CD4-positive, alpha-beta T cell treated with Interleukin-17A for 4 hours (primary cell): ENCODE data around the gene ARHGAP45.
A peak's percentile ranks its signal among the peaks of the same experiment; 100 is the strongest.
"Not testable (repeated sequence)": the region's sequence is repeated elsewhere in the genome, so short reads cannot be mapped to it uniquely, and the experiment has no call there.

Experiments used
- DNase-seq: peaks from one replicate; pipeline ENCODE4 v3.0.0-alpha.2; 2020; ENCODE audit warnings: mixed read lengths

Gene ARHGAP45

DNA sequence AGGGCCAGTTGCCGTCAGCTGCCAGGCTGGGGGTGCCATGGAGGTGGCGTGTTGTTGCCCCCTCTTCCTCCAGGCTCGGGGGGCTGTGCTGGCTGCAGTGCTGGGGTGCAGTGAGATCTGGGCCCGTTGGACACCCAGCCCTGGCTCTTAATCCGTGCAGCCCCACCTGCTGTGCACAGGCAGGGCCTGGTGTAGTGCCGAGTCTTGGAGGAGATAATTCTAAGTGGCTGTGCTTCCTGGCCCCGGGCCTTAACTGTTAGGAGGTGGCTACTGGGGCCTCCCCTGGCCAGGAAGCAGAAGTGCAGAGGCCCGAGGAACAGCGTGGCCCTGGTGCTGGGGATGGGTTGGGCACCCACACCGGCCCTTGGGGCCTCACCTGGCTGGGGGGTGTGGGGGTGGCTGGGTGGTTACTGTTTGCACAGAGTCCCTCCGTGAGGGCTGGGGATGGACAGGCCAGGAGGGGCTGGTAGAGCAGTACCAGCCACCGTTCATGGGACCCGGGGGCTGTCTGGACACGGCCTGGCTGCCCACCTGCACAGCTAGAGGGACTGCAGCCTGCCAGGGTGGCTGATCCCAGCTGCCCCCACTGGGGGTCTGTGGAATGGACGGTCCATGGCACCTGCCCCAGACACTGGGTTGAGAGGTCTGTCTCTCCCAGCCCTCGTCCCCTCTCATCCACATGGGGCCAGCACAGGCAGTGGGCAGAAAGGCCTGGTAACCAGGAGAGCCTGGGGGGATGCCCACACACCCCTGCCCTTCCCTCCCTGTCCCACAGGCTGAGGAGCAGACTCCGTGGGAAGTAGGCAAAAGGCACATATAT lies 40.1 kb downstream of the ARHGAP45 start:
- no peak for DNase-seq

DNA sequence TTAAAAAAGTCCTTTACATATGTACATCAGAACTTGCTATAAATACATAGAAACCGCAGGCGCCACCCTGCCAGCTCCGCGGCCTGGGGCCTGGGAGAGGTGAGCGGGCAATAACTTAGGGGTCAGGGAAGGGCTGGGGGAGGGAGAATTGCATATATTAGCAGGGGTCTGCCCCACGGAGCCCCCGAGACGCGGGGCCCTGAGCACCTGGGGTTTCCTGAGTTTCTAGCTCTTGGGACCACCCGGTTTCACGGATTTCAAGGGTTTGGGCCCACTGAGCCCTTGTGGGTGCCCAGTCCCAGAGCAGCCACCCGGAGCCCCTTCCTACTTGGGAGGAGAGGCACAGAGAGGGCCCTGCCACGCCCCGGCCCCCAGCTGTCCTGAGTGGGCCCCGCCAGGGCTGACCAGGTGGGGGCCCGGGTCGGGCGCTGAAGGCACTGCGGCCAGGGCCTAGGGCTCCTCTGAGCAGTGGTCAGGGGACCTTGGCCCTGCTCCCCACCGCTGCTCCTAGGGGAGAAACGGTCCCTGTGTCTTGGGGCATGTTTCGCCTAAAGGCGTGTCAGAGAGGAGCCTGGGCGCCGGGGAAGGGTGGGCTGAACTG lies 40.8 kb downstream of the ARHGAP45 start:
- DNase-seq = no peak

DNA sequence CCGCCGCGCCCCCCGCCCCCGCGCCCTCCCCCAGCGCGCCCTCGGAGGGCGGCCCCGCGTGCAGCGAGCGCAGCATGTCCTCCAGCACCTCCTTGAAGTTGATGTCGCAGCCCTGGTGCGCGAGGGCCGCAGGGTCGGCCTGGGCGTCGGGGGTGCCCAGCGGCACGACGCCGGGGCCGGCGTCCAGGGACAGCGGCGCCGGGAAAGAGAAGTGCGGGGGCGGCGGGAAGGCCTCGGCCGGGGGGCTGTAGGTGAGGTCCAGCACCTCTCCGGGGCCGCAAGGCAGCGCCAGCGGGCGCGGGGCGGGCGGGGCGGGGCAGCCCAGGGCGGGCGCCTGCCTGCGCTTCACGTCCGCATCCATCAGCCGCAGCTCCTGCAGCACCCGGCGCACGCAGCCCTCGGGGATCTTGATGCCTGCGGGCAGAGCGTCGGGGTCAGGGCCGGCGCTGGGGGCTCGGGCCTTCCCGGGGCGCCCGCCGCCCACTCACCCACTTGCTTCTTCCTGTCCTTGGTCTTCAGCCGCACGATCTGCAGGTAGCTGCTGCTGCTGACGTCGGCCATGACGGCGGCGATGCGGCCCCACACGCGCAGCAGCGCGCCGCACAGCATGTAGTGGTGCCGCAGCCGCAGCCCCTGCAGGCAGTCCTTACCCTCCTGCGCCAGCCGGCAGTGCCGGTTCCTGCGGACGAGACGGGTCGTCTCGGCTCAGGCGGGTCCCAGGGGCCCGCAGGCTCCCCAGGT lies 41.5 kb downstream of the ARHGAP45 start:
- DNase-seq = no peak

DNA sequence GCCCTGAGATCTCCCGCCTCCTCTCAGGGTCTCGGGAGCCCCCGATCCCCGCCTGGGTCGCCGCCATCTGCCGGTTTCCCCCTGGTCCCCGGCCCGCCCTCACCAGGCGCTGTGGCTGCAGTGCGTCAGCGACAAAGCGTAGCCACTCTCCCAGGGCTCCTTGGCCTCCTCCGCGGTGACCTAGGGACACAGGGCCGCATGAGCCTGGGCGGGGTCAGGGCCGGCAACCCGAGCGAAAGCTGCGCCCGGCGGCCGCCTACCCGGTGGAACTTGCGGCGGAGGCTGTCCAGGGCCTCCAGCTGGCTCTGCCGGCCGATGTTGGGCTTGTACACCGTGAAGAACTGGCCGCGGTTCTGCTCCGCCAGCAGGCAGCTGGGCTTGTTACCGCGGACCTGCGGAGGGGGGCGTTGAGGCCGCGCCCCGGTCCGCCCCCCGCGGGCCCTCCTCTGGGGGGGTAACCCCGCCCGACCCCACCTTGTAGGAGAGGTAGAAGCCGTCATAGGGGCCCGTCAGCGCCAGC lies 42.1 kb downstream of the ARHGAP45 start:
- DNase-seq = no peak

DNA sequence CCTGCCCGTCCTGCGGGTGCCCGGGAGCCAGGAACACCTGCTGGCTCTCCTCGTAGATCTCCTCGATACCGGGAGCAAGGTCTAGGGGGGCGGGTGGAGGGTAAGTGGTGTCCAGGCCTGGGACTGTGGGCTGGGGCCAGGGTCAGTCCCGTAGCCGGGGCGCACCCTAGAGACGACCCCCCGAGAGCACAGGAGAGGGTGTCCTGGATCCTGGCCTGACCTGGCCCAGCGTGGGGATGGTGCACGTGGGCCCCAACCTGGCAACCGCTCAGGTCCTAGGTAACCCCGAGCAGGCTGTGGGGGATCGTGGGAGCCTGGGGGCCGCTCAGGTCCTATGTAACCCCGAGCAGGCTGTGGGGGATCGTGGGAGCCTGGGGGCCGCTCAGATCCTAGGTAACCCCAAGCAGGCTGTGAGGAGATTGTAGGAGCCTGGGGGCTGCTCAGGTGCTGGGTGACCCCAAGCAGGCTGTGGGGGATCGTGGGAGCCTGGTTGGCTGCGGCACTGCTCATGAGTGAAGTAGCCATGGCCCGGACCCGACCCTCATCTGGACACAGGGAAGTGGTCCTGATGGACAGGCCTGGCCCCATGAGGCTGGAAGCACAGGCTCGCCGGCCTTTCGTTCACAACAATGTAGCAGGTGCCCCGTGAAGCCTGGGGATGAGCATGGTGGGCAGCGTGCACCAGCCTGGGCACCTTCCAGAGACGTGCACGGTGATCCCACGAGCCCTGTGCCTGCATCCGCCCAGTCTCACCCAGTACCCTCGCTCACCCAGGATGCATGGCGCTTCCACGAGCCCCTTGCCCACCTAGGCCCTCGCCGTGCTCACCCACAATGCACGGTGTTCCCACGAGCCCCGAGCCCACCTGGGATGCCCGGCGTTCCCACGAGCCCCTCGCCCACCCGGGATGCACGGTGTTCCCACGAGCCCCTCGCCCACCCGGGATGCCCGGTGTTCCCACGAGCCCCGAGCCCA lies 43.0 kb downstream of the ARHGAP45 start:
- DNase-seq = no peak

DNA sequence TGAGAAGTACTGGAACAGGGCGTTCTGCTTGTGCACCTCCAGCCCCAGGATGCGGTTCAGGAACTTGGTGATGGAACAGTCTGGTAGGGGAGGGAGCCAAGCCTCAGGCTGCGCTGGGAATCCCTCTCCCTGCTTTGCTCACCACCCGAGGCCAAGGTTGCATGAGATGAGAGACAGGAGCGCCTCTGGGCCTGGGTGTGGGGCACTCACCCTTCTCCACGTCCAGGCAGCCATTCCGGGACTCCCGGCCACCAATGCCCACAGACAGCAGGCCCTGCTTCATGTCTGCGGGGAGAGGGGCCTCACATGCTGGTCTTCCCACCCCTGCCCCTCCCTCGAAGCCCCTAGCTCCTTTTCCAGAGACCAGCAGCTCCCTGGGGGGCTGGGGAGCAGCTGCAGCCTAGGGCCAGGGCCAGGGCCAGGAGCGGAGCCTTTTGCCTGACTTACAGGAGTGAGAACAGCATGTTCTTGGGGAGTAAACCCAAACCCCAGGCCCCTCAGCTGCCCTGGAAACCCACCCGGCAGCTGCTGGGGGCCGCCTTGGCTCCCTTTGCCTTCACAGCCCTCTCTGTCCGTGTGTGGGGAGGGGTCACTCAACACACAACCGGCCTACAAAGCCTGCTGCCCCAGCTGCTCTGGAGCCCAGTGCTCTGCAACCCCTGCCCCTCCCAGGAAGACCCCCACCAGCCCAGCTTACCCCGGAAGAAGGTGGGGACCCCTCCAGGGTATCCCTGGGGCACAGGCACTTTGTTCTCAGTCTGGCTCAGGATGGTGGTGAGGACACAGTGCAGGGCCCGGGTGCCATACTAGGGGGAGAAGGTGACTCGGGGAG lies 44.1 kb downstream of the ARHGAP45 start:
- DNase-seq = no peak

DNA sequence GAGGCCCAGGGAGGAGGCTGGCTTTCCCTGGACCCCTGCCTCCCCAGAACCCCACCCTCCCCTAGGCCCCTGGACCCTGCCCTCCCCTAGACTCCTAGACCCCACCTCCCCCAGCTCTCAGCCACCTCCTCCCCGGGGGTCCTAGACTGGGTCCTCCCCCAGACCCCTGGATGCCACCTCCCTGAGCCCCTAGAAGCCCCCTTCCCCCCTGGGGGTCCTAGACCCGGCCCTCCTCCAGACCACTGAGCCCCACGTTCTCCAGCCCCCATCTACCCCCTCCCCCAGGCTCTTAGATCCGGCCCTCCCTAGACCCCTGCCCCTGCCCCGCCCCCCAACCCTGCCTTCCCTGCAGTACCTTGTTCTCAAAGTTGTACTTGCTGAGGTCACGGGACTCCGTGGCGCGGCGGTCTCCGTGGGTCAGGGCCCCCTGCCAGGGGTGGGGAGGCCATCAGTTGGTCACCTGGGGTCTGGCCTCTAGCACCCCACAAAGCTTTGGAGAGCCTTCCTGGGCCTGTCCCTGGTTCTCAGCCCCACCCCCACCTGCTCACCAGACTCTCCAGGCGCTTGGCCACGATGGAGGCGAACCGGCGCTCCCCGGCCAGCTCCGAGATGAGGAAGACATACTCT lies 44.8 kb downstream of the ARHGAP45 start:
- no peak for DNase-seq

DNA sequence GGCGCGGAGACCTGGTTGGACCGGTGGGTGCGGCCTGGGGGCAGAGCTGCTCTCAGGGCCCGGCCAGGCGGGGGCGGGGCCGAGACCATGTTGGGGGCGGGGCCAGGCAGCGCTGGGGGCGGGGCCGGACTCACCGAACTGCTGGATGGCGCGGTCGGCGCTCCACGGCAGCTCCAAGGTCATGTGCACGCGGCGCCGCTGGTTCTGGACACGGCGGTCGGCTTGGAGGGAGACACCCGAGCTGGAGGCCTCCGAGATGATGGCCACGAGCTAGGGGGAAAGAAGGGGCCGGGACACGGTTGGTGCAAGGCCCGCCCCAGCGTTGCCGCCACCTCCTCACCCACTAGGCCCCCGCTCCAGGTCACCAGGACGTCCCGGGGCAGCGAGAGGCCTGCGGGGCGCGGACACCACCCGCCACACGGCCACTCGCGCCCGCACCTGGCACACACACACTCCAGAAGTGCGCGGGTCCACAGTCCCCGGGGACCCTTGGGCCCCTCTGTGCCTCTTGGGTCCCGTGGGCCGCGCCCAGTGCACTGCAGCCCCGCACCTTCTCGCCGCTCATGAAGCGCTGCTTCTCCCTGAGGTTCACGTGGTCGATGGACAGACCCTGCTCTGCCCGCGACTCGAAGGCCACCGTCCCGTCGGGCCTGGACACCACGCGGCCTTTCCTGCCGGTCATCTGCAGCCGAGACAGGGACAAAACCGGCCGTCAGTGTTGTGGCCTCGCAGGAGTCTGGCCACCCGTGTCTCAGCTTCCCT lies 45.5 kb downstream of the ARHGAP45 start:
- DNase-seq = no peak

DNA sequence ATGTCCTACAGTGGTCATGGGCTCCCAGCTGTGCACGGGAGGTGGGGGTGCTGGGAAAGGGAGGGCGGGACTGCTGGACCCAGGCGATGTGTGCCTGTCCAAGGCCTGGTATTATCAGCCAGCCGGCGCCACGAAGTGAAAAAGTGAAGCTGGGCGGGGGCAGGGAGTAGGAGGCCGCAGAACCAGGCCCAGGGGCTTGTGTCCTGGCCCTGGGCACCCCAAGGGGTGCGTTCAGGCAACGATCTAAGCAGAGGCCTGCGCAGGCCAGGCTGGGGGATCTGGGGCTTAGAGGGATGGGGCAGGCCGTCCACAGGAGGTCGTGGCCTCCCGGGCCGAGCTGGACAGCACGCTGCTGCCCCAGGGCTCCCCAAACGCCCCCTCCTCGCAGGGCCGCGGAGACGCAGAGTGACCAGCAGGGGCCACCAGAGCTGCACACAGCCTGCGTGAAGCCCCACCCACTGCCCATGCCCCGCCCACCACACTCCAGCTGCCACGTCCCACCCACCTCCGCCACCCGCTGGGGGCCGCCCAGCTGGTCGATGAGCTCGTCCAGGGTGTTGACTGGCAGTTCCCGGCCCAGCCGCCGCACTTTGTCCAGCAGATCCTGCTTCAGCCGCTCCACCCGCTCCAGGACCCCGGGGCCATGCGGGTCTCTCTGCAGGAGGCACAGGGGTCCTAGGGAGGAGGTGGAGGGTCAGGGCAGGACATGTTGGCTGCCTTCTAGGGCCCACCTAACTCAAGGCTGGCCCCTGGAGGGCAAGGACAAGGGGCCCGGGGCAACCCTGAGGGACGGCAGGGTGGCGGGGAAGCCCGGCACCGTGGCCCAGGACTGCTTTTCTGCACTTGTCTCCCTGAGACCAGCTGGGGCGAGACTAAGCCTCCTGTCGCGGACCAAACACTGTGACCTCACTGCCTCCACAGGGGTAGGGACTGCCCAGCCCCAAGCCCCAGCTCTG lies 46.3 kb downstream of the ARHGAP45 start:
- DNase-seq = peak; percentile 95

DNA sequence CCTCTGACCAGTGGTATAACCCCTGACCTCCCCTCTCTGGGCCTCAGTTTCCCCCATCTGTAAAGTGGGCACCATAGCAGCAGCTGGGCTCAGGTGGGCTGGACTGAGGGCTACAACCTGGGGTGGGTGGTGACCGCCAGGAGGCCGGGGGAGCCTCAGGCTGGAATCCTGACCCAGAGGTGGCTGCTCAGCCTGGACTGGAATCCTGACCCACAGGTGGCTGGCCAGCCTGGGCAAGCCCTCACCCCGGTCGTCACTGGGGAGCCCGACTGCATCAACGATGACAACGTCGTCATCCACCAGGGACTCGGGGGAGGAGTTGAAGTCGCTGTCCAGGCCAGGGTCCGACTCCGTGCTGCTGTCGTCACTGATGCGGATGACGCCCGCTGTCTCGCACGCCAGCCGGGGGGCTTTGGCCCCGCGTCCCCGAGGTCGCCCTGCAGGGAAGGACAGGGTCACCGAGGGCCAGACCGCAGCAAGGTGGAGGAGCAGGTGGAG lies 47.1 kb downstream of the ARHGAP45 start:
- DNase-seq = no peak

DNA sequence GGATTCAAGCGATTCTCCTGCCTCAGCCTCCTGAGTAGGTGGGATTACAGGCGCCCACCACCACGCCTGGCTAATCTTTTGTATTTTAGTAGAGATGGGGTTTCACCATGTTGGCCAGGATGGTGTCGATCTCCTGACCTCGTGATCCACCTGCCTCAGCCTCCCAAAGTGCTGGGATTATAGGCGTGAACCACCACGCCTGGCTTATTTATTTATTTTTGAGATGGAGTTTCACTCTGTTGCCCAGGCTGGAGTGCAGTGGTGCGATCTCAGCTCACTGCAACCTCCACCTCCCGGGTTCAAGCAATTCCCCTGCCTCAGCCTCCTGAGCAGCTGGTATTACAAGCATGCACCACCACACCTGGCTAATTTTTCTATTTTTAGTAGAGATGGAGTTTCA lies 47.8 kb downstream of the ARHGAP45 start:
- DNase-seq = not testable (repeated sequence)

DNA sequence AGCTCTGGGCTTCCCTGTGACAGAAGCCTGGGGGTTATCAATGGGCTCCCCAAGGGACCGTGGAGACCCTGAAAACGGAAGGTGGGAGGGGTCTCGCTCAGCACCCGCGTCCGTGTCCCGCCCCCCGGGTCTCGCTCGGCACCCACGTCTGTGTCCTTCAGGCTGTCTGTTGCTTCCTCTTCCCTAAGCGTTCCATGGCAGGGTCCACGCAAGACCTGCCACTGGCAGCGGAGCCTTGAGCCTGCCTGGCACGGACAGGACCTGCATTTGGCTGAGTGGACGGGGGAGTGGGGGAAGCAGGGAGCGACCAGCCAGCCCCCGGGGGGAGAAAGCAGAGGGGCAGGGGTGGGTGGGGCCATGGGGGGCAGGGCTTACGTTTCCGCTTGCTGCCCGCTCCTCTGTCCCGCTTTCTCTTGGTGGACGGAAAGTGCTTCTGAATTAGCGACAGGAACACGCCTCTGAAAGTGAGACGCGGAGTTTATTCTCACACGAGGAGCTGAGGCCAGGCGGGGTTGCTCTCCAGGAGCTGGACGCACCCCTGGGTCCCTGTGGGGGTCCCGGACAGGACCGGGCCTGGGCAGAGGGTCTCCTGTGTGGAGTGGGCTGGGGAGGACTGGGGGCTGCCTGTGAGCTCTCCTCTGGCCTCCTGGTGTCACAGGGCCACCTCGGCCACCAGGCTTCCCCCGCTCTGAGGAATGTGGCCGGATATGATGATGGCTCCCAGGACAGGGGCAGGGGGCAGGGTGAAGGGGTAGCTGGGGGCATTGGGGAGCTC lies 48.9 kb downstream of the ARHGAP45 start:
- DNase-seq = no peak

DNA sequence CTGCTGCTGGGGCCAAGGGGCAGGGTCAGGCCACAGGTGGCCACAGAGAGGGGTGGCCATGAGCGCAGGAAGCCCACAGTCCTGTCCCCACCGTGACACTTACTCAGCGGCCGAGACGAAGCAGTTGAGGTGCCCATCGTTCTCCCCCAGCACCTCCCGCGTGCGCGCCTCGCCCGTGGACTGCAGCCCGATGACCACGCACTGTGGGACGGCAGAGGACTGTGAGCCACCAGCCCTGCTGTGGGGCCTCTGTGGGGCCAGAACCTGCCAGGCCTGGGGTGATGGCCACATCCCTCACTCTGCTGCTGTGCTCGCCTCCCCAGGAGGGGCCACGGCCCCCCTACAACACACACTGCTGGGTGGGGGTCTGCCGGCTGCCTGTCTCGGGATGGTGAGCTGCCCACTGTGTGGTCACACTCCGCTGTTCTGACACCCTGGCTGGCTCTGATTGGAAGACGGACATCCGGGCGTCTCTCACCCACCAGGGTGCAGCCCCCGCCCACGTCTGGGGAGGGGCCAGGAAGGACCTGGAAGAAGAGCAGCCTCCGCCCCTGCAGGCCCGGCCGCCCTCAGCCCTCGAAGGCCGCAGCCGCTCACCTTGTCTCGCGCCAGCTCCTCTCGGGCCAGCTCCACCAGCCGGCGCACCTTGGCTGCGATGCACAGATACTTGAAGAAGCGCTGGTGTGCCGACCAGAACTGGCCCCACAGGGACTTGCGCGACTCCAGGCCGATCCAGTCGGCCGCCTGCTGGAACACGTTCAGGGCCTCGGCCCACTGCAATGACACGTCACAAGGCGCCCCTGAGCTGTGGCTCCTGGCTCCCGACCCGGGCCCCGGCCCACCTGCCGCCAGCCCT lies 50.0 kb downstream of the ARHGAP45 start:
- no peak for DNase-seq

DNA sequence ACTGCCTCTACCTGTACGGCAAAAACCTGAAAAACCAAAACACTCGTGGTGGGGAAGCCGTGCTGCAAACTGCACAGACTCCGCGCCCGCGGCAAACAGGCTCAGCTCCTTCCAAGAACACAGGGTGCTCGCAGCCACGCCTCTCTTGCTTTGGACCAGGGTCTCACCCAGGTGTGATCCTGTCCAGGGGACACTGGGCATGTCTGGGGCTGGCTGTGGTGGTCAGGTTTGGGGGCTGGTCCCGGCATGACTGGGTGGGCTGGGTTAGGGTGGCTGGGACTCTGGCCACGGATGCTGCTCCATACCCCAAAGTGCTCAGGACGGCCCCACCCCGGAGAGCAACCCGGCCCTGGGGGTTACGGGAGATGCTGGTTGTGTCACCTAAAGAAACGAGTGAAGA lies 50.7 kb downstream of the ARHGAP45 start:
- DNase-seq = no peak

DNA sequence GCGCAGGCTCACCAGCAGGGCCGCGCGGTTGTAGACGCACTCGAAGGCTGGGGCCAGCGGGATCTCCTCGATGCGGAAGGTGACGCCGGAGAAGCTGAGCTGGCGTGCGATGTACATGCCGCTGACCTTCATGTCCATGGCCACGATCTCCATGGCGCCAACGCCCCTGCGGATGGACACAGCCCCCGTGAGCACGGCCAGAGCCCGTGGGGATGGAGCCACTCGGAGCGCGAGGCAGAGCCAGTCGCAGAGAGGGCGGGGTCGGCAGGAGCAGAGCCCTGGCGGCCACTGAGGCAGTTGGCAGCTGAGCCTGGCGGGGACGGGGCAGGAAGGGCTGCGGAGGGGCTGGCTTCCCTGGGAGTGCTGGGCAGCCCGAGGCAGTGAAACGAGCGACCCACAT lies 52.0 kb downstream of the ARHGAP45 start:
- DNase-seq = no peak

DNA sequence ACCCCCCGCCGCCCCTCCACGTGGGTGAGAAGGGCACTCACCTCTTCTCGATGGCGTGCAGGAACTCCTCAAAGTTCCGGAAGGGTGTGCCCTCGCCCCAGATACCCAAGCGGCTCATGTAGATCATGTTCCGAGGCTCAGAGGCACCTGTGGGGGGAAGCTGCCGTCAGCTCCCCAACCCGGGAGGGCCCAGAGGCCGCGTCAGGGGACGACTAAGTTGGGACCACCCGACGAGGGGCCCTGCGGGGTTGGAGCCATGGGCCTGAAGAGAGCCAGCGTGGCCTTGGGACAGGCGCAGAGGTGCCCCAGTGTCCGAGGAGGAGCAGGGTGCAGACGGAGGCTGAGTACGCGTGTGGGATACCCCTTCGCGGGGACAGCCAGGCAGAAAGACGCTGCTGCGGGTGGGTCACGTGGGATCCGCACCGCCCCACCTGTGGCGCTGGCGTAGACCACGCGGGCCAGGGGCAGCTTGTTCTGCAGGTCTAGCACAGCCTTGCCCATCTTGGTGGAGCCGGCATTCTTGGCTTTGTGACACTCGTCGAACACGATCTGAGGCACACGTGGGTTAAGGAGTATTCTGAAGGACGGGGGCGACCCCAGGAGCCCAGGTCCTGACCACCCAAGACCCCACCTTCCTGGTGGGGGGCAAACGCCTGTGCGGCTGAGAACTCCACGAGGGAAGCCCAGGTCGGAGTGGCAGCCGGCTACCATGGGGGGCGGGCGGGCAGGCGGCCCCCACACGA lies 52.7 kb downstream of the ARHGAP45 start:
- DNase-seq = no peak
